NB4 (cell line): ENCODE measurements around the gene TCERG1.
A peak's percentile ranks its signal among the peaks of the same experiment; 100 is the strongest.

ENCODE experiments used
- POLR2A ChIP-seq: IDR thresholded peaks from 2 replicates; pipeline ENCODE4 v1.6.1; 2011; ENCODE audit warnings: mild to moderate bottlenecking; ENCODE audit not compliant: insufficient read length; ENCODE audit errors: extremely low read depth
- TF ChIP-seq, protein P1 (sequence below): IDR thresholded peaks from one replicate; pipeline ENCODE4 v1.5.1; 2012; ENCODE audit warnings: low read depth, low read length
- TF ChIP-seq, protein P2 (sequence below): IDR thresholded peaks from 2 replicates; pipeline ENCODE4 v1.6.1; 2011; ENCODE audit warnings: low read depth, low read length

GRCh38 chr5:146516151-146516475 is 69.0 kb downstream of the TCERG1 start, which contains the start of gene GPR151:
- TF ChIP-seq, protein P1, sequence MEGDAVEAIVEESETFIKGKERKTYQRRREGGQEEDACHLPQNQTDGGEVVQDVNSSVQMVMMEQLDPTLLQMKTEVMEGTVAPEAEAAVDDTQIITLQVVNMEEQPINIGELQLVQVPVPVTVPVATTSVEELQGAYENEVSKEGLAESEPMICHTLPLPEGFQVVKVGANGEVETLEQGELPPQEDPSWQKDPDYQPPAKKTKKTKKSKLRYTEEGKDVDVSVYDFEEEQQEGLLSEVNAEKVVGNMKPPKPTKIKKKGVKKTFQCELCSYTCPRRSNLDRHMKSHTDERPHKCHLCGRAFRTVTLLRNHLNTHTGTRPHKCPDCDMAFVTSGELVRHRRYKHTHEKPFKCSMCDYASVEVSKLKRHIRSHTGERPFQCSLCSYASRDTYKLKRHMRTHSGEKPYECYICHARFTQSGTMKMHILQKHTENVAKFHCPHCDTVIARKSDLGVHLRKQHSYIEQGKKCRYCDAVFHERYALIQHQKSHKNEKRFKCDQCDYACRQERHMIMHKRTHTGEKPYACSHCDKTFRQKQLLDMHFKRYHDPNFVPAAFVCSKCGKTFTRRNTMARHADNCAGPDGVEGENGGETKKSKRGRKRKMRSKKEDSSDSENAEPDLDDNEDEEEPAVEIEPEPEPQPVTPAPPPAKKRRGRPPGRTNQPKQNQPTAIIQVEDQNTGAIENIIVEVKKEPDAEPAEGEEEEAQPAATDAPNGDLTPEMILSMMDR, result no peak
- no peak for TF ChIP-seq POLR2A
- TF ChIP-seq, protein P2, sequence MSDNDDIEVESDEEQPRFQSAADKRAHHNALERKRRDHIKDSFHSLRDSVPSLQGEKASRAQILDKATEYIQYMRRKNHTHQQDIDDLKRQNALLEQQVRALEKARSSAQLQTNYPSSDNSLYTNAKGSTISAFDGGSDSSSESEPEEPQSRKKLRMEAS, result peak; percentile 79
